ENCODE measurements around the gene SLIT3.
"Not testable (repeated sequence)": the region's sequence is repeated elsewhere in the genome, so short reads cannot be mapped to it uniquely, and the experiment has no call there.

Gene SLIT3

DNA sequence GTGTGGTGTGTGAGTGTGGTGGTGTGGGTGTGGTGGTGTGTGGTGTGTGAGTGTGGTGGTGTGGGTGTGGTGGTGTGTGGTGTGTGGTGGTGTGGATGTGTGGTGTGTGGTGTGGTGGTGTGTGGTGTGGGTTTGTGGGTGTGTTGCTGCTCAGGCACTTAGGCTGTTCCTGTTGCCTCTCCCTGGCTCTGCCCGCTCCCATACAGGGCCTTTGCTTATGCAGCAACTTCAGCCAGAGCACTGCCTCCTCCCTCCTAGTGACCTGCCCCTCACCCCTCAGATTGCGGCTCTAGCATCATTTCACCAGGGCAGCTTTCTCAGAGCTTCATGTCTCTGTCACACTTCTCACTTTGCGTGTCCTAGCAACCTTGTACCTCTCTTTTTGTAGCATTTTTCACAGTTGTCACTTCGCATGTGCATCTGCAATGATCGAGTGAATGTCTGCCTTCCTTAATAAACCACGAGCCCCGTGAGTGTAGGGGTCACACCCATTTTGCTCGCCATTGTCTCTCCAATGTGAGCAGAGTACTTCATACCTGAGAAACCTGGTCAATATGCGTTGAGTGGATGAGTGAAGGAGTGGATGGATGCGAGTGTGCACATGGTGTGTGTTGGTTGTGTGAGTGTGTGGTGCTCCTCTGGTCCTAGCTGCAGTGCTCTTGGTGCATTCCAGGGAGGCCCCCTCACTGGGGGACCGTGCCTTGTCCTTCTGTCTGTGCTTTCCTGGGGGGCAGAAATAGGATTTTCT lies 553.9 kb downstream of the SLIT3 start (continued):
- TF ChIP-seq, protein P1, sequence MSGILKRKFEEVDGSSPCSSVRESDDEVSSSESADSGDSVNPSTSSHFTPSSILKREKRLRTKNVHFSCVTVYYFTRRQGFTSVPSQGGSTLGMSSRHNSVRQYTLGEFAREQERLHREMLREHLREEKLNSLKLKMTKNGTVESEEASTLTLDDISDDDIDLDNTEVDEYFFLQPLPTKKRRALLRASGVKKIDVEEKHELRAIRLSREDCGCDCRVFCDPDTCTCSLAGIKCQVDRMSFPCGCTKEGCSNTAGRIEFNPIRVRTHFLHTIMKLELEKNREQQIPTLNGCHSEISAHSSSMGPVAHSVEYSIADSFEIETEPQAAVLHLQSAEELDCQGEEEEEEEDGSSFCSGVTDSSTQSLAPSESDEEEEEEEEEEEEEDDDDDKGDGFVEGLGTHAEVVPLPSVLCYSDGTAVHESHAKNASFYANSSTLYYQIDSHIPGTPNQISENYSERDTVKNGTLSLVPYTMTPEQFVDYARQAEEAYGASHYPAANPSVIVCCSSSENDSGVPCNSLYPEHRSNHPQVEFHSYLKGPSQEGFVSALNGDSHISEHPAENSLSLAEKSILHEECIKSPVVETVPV (CRISPR knock-in tag; IDR thresholded peaks at IDR 0.05) = no peak
- no peak for TF ChIP-seq CSDC2 (CRISPR knock-in tag; IDR thresholded peaks at IDR 0.05)
- no peak for TF ChIP-seq ISL1 (CRISPR knock-in tag; IDR thresholded peaks at IDR 0.05)
- TF ChIP-seq PPARA (CRISPR knock-in tag; IDR thresholded peaks at IDR 0.05; ENCODE audit: borderline replicate concordance) = no peak
- no peak for TF ChIP-seq ZFP30 (CRISPR knock-in tag; IDR thresholded peaks at IDR 0.05)

DNA sequence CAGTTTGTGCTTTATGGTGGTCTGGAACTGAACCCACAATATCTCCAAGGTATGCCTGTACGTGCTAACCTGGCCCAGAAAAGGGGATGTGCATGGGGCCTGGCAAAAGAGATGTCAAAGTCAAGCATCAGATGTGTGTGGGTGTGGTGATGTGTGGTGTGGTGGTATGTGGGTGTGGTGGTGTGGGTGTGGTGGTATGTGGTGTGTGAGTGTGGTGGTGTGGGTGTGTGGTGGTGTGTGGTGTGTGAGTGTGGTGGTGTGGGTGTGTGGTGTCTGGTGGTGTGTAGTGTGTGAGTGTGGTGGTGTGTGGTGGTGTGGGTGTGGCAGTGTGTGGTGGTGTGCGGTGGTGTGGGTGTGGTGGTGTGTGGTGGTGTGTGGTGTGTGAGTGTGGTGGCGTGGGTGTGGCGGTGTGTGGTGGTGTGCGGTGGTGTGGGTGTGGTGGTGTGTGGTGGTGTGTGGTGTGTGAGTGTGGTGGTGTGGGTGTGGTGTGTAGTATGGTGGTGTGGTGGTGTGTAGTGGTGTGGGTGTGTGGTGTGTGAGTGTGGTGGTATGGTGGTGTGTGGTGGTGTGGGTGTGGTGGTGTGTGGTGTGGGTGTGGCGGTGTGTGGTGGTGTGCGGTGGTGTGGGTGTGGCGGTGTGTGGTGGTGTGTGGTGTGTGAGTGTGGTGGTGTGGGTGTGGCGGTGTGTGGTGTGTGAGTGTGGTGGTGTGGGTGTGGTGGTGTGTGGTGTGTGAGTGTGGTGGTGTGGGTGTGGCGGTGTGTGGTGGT lies 554.6 kb downstream of the SLIT3 start:
- not testable (repeated sequence) for ATAC-seq

DNA sequence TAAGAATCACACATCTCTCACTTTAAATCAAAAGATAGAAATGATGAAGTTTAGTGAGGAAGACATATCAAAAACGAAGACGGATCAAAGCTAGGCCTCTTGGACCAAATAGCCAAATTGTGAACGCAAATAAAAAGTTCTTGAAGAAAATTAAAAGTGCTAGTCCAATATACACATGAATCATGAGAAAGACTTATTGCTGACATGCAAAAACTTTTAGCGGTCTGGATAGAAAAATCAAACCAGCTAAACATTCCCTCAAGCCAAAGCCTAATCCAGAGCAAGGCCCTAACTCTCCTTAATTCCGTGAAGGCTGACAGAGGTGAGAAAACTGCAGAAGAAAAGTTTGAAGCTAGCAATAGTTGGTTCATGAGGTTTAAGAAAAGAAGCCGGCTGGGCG lies 557.3 kb downstream of the SLIT3 start:
- TF ChIP-seq, protein P2, sequence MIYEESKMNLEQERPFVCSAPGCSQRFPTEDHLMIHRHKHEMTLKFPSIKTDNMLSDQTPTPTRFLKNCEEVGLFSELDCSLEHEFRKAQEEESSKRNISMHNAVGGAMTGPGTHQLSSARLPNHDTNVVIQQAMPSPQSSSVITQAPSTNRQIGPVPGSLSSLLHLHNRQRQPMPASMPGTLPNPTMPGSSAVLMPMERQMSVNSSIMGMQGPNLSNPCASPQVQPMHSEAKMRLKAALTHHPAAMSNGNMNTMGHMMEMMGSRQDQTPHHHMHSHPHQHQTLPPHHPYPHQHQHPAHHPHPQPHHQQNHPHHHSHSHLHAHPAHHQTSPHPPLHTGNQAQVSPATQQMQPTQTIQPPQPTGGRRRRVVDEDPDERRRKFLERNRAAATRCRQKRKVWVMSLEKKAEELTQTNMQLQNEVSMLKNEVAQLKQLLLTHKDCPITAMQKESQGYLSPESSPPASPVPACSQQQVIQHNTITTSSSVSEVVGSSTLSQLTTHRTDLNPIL (CRISPR knock-in tag; IDR thresholded peaks at IDR 0.05; ENCODE audit: low read depth) = no peak
- TF ChIP-seq ZNF70 (CRISPR knock-in tag; IDR thresholded peaks at IDR 0.05) (no peak), ZNF8 (CRISPR knock-in tag; IDR thresholded peaks at IDR 0.05) (no peak), ARNTL (CRISPR knock-in tag; IDR thresholded peaks at IDR 0.05; ENCODE audit: borderline replicate concordance, low read depth) (no peak), ISL1 (CRISPR knock-in tag; IDR thresholded peaks at IDR 0.05) (no peak), BACH2 (CRISPR knock-in tag; IDR thresholded peaks at IDR 0.05; ENCODE audit: borderline replicate concordance) (no peak), GLIS3 (CRISPR knock-in tag; IDR thresholded peaks at IDR 0.05) (no peak), ZC3H10 (CRISPR knock-in tag; IDR thresholded peaks at IDR 0.05) (no peak), SNAI2 (CRISPR knock-in tag; IDR thresholded peaks at IDR 0.05) (no peak), OSR1 (CRISPR knock-in tag; IDR thresholded peaks at IDR 0.05) (no peak), TOX (CRISPR knock-in tag; IDR thresholded peaks at IDR 0.05; ENCODE audit: borderline replicate concordance) (no peak), RARB (CRISPR knock-in tag; IDR thresholded peaks at IDR 0.05) (no peak), ZFP30 (CRISPR knock-in tag; IDR thresholded peaks at IDR 0.05) (no peak), ZFP3 (CRISPR knock-in tag; IDR thresholded peaks at IDR 0.05) (no peak), TCF4 (CRISPR knock-in tag; IDR thresholded peaks at IDR 0.05; ENCODE audit: borderline replicate concordance) (no peak)
- TF ChIP-seq, protein P1 (CRISPR knock-in tag; IDR thresholded peaks at IDR 0.05) = no peak
- TF ChIP-seq, protein P3, sequence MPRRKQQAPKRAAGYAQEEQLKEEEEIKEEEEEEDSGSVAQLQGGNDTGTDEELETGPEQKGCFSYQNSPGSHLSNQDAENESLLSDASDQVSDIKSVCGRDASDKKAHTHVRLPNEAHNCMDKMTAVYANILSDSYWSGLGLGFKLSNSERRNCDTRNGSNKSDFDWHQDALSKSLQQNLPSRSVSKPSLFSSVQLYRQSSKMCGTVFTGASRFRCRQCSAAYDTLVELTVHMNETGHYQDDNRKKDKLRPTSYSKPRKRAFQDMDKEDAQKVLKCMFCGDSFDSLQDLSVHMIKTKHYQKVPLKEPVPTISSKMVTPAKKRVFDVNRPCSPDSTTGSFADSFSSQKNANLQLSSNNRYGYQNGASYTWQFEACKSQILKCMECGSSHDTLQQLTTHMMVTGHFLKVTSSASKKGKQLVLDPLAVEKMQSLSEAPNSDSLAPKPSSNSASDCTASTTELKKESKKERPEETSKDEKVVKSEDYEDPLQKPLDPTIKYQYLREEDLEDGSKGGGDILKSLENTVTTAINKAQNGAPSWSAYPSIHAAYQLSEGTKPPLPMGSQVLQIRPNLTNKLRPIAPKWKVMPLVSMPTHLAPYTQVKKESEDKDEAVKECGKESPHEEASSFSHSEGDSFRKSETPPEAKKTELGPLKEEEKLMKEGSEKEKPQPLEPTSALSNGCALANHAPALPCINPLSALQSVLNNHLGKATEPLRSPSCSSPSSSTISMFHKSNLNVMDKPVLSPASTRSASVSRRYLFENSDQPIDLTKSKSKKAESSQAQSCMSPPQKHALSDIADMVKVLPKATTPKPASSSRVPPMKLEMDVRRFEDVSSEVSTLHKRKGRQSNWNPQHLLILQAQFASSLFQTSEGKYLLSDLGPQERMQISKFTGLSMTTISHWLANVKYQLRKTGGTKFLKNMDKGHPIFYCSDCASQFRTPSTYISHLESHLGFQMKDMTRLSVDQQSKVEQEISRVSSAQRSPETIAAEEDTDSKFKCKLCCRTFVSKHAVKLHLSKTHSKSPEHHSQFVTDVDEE (CRISPR knock-in tag; IDR thresholded peaks at IDR 0.05) = no peak
- TF ChIP-seq, protein P4, sequence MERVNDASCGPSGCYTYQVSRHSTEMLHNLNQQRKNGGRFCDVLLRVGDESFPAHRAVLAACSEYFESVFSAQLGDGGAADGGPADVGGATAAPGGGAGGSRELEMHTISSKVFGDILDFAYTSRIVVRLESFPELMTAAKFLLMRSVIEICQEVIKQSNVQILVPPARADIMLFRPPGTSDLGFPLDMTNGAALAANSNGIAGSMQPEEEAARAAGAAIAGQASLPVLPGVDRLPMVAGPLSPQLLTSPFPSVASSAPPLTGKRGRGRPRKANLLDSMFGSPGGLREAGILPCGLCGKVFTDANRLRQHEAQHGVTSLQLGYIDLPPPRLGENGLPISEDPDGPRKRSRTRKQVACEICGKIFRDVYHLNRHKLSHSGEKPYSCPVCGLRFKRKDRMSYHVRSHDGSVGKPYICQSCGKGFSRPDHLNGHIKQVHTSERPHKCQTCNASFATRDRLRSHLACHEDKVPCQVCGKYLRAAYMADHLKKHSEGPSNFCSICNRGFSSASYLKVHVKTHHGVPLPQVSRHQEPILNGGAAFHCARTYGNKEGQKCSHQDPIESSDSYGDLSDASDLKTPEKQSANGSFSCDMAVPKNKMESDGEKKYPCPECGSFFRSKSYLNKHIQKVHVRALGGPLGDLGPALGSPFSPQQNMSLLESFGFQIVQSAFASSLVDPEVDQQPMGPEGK (CRISPR knock-in tag; IDR thresholded peaks at IDR 0.05; ENCODE audit: borderline replicate concordance) = no peak
- TF ChIP-seq, protein P5, sequence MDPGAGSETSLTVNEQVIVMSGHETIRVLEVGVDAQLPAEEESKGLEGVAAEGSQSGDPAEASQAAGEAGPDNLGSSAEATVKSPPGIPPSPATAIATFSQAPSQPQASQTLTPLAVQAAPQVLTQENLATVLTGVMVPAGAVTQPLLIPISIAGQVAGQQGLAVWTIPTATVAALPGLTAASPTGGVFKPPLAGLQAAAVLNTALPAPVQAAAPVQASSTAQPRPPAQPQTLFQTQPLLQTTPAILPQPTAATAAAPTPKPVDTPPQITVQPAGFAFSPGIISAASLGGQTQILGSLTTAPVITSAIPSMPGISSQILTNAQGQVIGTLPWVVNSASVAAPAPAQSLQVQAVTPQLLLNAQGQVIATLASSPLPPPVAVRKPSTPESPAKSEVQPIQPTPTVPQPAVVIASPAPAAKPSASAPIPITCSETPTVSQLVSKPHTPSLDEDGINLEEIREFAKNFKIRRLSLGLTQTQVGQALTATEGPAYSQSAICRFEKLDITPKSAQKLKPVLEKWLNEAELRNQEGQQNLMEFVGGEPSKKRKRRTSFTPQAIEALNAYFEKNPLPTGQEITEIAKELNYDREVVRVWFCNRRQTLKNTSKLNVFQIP (CRISPR knock-in tag; IDR thresholded peaks at IDR 0.05; ENCODE audit: borderline replicate concordance, low read depth) = no peak
- ATAC-seq = no peak

DNA sequence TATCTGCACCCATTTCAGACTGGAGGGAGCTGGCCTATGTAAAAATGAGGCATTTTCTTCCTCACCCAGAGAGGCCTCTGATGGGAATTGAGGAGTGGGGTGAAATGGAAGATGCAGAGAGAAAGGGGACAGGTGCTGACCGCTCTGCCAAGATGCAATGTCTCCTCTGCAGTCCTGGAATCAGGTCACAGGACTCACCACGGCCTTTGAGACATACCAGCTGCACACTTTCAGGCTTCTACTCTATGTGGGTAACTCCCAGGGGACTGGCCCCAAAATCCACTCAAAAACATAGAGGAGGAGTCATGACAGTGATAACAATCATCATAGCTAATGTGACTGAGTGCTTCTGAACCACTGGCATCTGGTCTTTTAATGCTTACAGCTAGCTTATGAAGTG lies 558.6 kb downstream of the SLIT3 start:
- not testable (repeated sequence) for ATAC-seq

All from SK-N-SH treated with all-trans-retinoic acid at 6 μM for 48 hours (cell line).